GM18909 (cell line): Measurements from ENCODE around the gene LRBA.

Experiments
- ATAC-seq: cut with Tn5 transposase; IDR thresholded peaks from one replicate; pipeline ENCODE4 v1.9.1; 2021; ENCODE audit warnings: mild to moderate bottlenecking; ENCODE audit not compliant: unreplicated experiment, poor library complexity

Gene LRBA

GRCh38 chr4:150363721-150364688 lies 651.1 kb downstream of the LRBA start:
- no peak for ATAC-seq

- no peak for ATAC-seq
Measured at GRCh38 chr4:150358691-150359090, 656.4 kb downstream of the LRBA start.

- no peak for ATAC-seq
Measured at GRCh38 chr4:150357829-150358228, 657.3 kb downstream of the LRBA start.

- ATAC-seq: no peak
Measured at GRCh38 chr4:150355858-150356455, 659.1 kb downstream of the LRBA start.

GRCh38 chr4:150355418-150355817 lies 659.7 kb downstream of the LRBA start:
- ATAC-seq: no peak

- no peak for ATAC-seq
Measured at GRCh38 chr4:150354214-150354796, 660.8 kb downstream of the LRBA start.

GRCh38 chr4:150348079-150348478 lies 667.0 kb downstream of the LRBA start:
- no peak for ATAC-seq

- ATAC-seq: no peak
Measured at GRCh38 chr4:150345207-150345744, 669.8 kb downstream of the LRBA start.

GRCh38 chr4:150343796-150344195 lies 671.3 kb downstream of the LRBA start:
- no peak for ATAC-seq

GRCh38 chr4:150342945-150343344 lies 672.1 kb downstream of the LRBA start:
- no peak for ATAC-seq

GRCh38 chr4:150337734-150338133 lies 677.4 kb downstream of the LRBA start:
- no peak for ATAC-seq

- no peak for ATAC-seq
Measured at GRCh38 chr4:150336676-150337412, 678.2 kb downstream of the LRBA start.

GRCh38 chr4:150332961-150333360 lies 682.1 kb downstream of the LRBA start:
- ATAC-seq: no peak

- ATAC-seq: no peak
Measured at GRCh38 chr4:150332086-150332485, 683.0 kb downstream of the LRBA start.

- no peak for ATAC-seq
Measured at GRCh38 chr4:150329373-150329772, 685.7 kb downstream of the LRBA start.

GRCh38 chr4:150328496-150328895 lies 686.6 kb downstream of the LRBA start:
- ATAC-seq: no peak

- no peak for ATAC-seq
Measured at GRCh38 chr4:150327262-150327780, 687.8 kb downstream of the LRBA start.

- ATAC-seq: no peak
Measured at GRCh38 chr4:150325872-150326271, 689.2 kb downstream of the LRBA start.

GRCh38 chr4:150323406-150324325 lies 691.4 kb downstream of the LRBA start:
- no peak for ATAC-seq
